H9 (cell line): ENCODE data around the gene ZNF300. TPM values are rescaled to one million over a fixed set of nuclear protein-coding genes. Genes with fewer than 3 reads are reported as not detected.
"Not testable (repeated sequence)": the region's sequence is repeated elsewhere in the genome, so short reads cannot be mapped to it uniquely, and the experiment has no call there.

Source experiments
- DNase-seq: peaks from one replicate; pipeline ENCODE4 v3.0.0-alpha.2; 2017
- H2AFZ ChIP-seq: one replicate; pipeline ENCODE4 v1.6.1; 2013; ENCODE audit warnings: mild to moderate bottlenecking, low read length, control low read depth, moderate library complexity
- H2AK5ac ChIP-seq: 2 replicates; pipeline ENCODE4 v1.6.1; 2013; ENCODE audit warnings: low read length, control low read depth, mixed read lengths; ENCODE audit not compliant: insufficient read length
- H2BK120ac ChIP-seq: one replicate; pipeline ENCODE4 v1.6.1; 2013; ENCODE audit warnings: low read depth, mild to moderate bottlenecking, low read length, control low read depth, inconsistent platforms; ENCODE audit not compliant: poor library complexity, severe bottlenecking
- H2BK12ac ChIP-seq: 2 replicates; pipeline ENCODE4 v1.6.1; 2013; ENCODE audit warnings: low read length, control low read depth, mixed read lengths, low read depth; ENCODE audit not compliant: insufficient read length
- H2BK15ac ChIP-seq: 2 replicates; pipeline ENCODE4 v1.6.1; 2013; ENCODE audit warnings: low read depth, low read length, control low read depth
- H2BK20ac ChIP-seq: one replicate; pipeline ENCODE4 v1.6.1; 2013; ENCODE audit warnings: low read depth, mild to moderate bottlenecking, low read length, control low read depth, inconsistent platforms; ENCODE audit not compliant: poor library complexity, severe bottlenecking
- H2BK5ac ChIP-seq: 2 replicates; pipeline ENCODE4 v1.6.1; 2013; ENCODE audit warnings: low read length, control low read depth, mixed read lengths; ENCODE audit not compliant: insufficient read length
- H3K14ac ChIP-seq: 2 replicates; pipeline ENCODE4 v1.6.1; 2013; ENCODE audit warnings: low read length, control low read depth; ENCODE audit not compliant: insufficient read depth
- H3K18ac ChIP-seq: 2 replicates; pipeline ENCODE4 v1.6.1; 2013; ENCODE audit warnings: low read depth, mild to moderate bottlenecking, mixed read lengths, low read length, control low read depth; ENCODE audit not compliant: insufficient read length
- H3K23ac ChIP-seq: 2 replicates; pipeline ENCODE4 v1.6.1; 2013; ENCODE audit warnings: low read length, control low read depth, mixed read lengths, low read depth; ENCODE audit not compliant: insufficient read length
- H3K23me2 ChIP-seq: 2 replicates; pipeline ENCODE4 v1.6.1; 2013; ENCODE audit warnings: low read depth, mild to moderate bottlenecking, mixed read lengths, low read length, control low read depth; ENCODE audit not compliant: insufficient read length, poor library complexity, severe bottlenecking
- H3K27ac ChIP-seq: 2 replicates; pipeline ENCODE4 v1.5.1; 2013; ENCODE audit warnings: low read length, control low read depth, mixed read lengths, low read depth; ENCODE audit not compliant: insufficient read length
- H3K27me3 ChIP-seq: 2 replicates; pipeline ENCODE4 v1.6.1; 2013; ENCODE audit warnings: low read length, control low read depth, inconsistent platforms; ENCODE audit not compliant: insufficient read depth
- H3K4ac ChIP-seq: 2 replicates; pipeline ENCODE4 v1.6.1; 2013; ENCODE audit warnings: low read depth, mild to moderate bottlenecking, control low read depth, inconsistent platforms, low read length, moderate library complexity
- H3K4me1 ChIP-seq: 2 replicates; pipeline ENCODE4 v1.6.1; 2013; ENCODE audit warnings: low read length, control low read depth, inconsistent platforms; ENCODE audit not compliant: insufficient read depth
- H3K4me2 ChIP-seq: 2 replicates; pipeline ENCODE4 v1.6.1; 2013; ENCODE audit warnings: low read length, control low read depth, mixed read lengths; ENCODE audit not compliant: insufficient read length, insufficient read depth
- H3K56ac ChIP-seq: 2 replicates; pipeline ENCODE4 v1.6.1; 2013; ENCODE audit warnings: low read depth, mild to moderate bottlenecking, mixed read lengths, low read length, control low read depth; ENCODE audit not compliant: insufficient read length
- H3K79me1 ChIP-seq: 2 replicates; pipeline ENCODE4 v1.6.1; 2013; ENCODE audit warnings: low read depth, mild to moderate bottlenecking, moderate library complexity, low read length, control low read depth, inconsistent platforms; ENCODE audit not compliant: insufficient read depth, poor library complexity, severe bottlenecking
- H3K79me2 ChIP-seq: 2 replicates; pipeline ENCODE4 v1.6.1; 2013; ENCODE audit warnings: low read length, control low read depth, inconsistent platforms; ENCODE audit not compliant: insufficient read depth
- H3K9ac ChIP-seq: 2 replicates; pipeline ENCODE4 v1.6.1; 2013; ENCODE audit warnings: low read length, control low read depth, mixed read lengths; ENCODE audit not compliant: insufficient read length; ENCODE audit errors: extremely low read depth
- H3K9me3 ChIP-seq: one replicate; pipeline ENCODE4 v1.6.1; 2013; ENCODE audit warnings: low read depth, low read length, inconsistent platforms; ENCODE audit not compliant: control insufficient read depth
- H3T11ph ChIP-seq: one replicate; pipeline ENCODE4 v1.6.1; 2013; ENCODE audit warnings: mild to moderate bottlenecking, low read length, control low read depth, inconsistent platforms
- H4K20me1 ChIP-seq: one replicate; pipeline ENCODE4 v1.6.1; 2013; ENCODE audit not compliant: control insufficient read depth, insufficient read length, insufficient read depth
- H4K5ac ChIP-seq: 2 replicates; pipeline ENCODE4 v1.6.1; 2013; ENCODE audit warnings: low read depth, mild to moderate bottlenecking, mixed read lengths, low read length, control low read depth; ENCODE audit not compliant: insufficient read length
- H4K8ac ChIP-seq: replicated peaks from 2 replicates; pipeline ENCODE4 v1.6.1; 2013; ENCODE audit warnings: low read length, control low read depth, mixed read lengths, low read depth; ENCODE audit not compliant: insufficient read length
- H4K91ac ChIP-seq: 2 replicates; pipeline ENCODE4 v1.6.1; 2013; ENCODE audit warnings: low read depth, mild to moderate bottlenecking, moderate library complexity, mixed read lengths, low read length, control low read depth; ENCODE audit not compliant: insufficient read length
- H3K27ac Mint-ChIP-seq, 3 experiments: 2 replicates in 2 of 3; 3 replicates in 1 of 3; pipeline ENCODE4 v1.8.0; 2020 to 2021; ENCODE audit warnings: mixed read lengths in 3 of 3, mild to moderate bottlenecking in 1 of 3, moderate library complexity in 1 of 3
- H3K27me3 Mint-ChIP-seq: 2 replicates; pipeline ENCODE4 v1.8.0; 2021; ENCODE audit warnings: low read depth, mild to moderate bottlenecking, moderate library complexity, mixed read lengths
- H3K36me3 Mint-ChIP-seq, 3 experiments: 2 replicates in 2 of 3; 3 replicates in 1 of 3; pipeline ENCODE4 v1.8.0; 2020 to 2021; ENCODE audit warnings: low read depth in 3 of 3, mixed read lengths in 3 of 3; ENCODE audit not compliant: insufficient read depth in 1 of 3
- H3K4me1 Mint-ChIP-seq, 2 experiments: 2 replicates each; pipeline ENCODE4 v1.8.0; 2020; ENCODE audit warnings: mixed read lengths in 2 of 2
- H3K4me3 Mint-ChIP-seq, 2 experiments: 2 replicates in 1 of 2; 3 replicates in 1 of 2; pipeline ENCODE4 v1.8.0; 2020 to 2021; ENCODE audit warnings: mild to moderate bottlenecking in 2 of 2, mixed read lengths in 2 of 2, moderate library complexity in 1 of 2
- H3K9me3 Mint-ChIP-seq, 2 experiments: 2 replicates in 1 of 2; 3 replicates in 1 of 2; pipeline ENCODE4 v1.8.0; 2020; ENCODE audit warnings: mild to moderate bottlenecking in 2 of 2, mixed read lengths in 2 of 2, moderate library complexity in 1 of 2
- CTCF ChIP-seq: fragments of 200-600 bp; sonication (generic); conservative IDR thresholded peaks from 3 replicates; pipeline ENCODE4 v1.8.0; 2021; ENCODE audit warnings: antibody characterized with exemption, mild to moderate bottlenecking
- WGBS: extraction: QIAGEN DNeasy Blood & Tissue Kit; methylation state at CpG from one replicate; pipeline ENCODE4 v1.1.7; 2013; ENCODE audit warnings: missing lambda C conversion rate, low lambda C conversion rate, mixed read lengths; ENCODE audit not compliant: insufficient read length; ENCODE audit errors: extremely low coverage; 5-methylcytosine and 5-hydroxymethylcytosine counted together
- total RNA-seq: library from RNA; stranded (reverse); gene quantifications from 2 replicates; pipeline ENCODE4 v1.2.1, GENCODE V29; 2021

Gene ZNF300
- total RNA-seq, 1 experiment from 2014 or later: 7.7 TPM

GRCh38 chr5:150860246-150860821 is 44.4 kb downstream of the ZNF300 start:
- no peak overlapping the region for H3K9ac ChIP-seq
- no peak overlapping the region for H2BK12ac ChIP-seq
- WGBS: no CpG with 5 or more reads among the region's 2 CpGs
- H3T11ph ChIP-seq: no peak overlapping the region
- H4K91ac ChIP-seq: no peak overlapping the region
- H2BK15ac ChIP-seq: no peak overlapping the region
- H3K23me2 ChIP-seq: no peaks in the 10 kb centered on the region
- H3K9me3 ChIP-seq: no peaks in the 10 kb centered on the region
- no peak overlapping the region for H3K27ac Mint-ChIP-seq
- no peaks in the 10 kb centered on the region for H3K79me2 ChIP-seq
- no peak for DNase-seq
- no peaks in the 10 kb centered on the region for H3K4me1 ChIP-seq
- H3K14ac ChIP-seq: no peak overlapping the region
- no peak overlapping the region for H3K56ac ChIP-seq
- no peaks in the 10 kb centered on the region for H4K20me1 ChIP-seq
- H3K4me1 Mint-ChIP-seq: no peaks in the 10 kb centered on the region
- no peak overlapping the region for H3K18ac ChIP-seq
- no peak overlapping the region for H2AK5ac ChIP-seq
- H2BK20ac ChIP-seq: no peak overlapping the region
- no peak overlapping the region for H3K23ac ChIP-seq
- no peak overlapping the region for H2BK5ac ChIP-seq
- no peak overlapping the region for H4K5ac ChIP-seq
- peaks cover 4% of the 10 kb centered on the region for H3K27me3 Mint-ChIP-seq
- no peak overlapping the region for H3K27ac ChIP-seq
- no peak for TF ChIP-seq CTCF
- no peak overlapping the region for H3K4me3 Mint-ChIP-seq
- peaks cover 28 to 34% of the 10 kb centered on the region in 2 experiments for H3K9me3 Mint-ChIP-seq
- H2BK120ac ChIP-seq: no peak overlapping the region
- no peak overlapping the region for H2AFZ ChIP-seq
- H3K79me1 ChIP-seq: no peaks in the 10 kb centered on the region
- H4K8ac ChIP-seq: no peak overlapping the region
- H3K4ac ChIP-seq: no peak overlapping the region
- no peaks in the 10 kb centered on the region for H3K27me3 ChIP-seq
- H3K4me2 ChIP-seq: no peak overlapping the region
- H3K36me3 Mint-ChIP-seq: 0 out of 7 replicates have a peak, but pooled peaks cover 0 to 4% (median 0%) of the 10 kb centered on the region in 3 experiments

- not testable (repeated sequence) for H3K9me3 ChIP-seq, H4K91ac ChIP-seq, H3K79me1 ChIP-seq, H3K27me3 Mint-ChIP-seq, H2BK20ac ChIP-seq, H3K4me3 Mint-ChIP-seq, H4K8ac ChIP-seq, H3K18ac ChIP-seq, H3K4ac ChIP-seq, H3K4me1 Mint-ChIP-seq, H2BK15ac ChIP-seq, H4K5ac ChIP-seq, H3T11ph ChIP-seq, DNase-seq, H3K27me3 ChIP-seq, H3K4me1 ChIP-seq, H3K79me2 ChIP-seq, H4K20me1 ChIP-seq, H2AFZ ChIP-seq, H3K36me3 Mint-ChIP-seq, H2BK5ac ChIP-seq, H3K14ac ChIP-seq, H3K56ac ChIP-seq, H3K23me2 ChIP-seq, H3K4me2 ChIP-seq, H3K27ac Mint-ChIP-seq, H2BK120ac ChIP-seq, H3K27ac ChIP-seq, H3K9ac ChIP-seq, H3K23ac ChIP-seq, H2BK12ac ChIP-seq, H2AK5ac ChIP-seq
- no CpG with 5 or more reads among the region's 3 CpGs for WGBS
- H3K9me3 Mint-ChIP-seq: peaks cover 16 to 19% of the 10 kb centered on the region in 2 experiments
Measured at GRCh38 chr5:150856700-150857099, 48.1 kb downstream of the ZNF300 start.
